Activated CD4-positive, alpha-beta memory T cell treated with anti-CD3 and anti-CD28 coated beads for 36 hours (primary cell): ENCODE measurements around the gene SGCG. TPM values are rescaled to one million over a fixed set of nuclear protein-coding genes. Genes with fewer than 3 reads are reported as not detected.
A peak's percentile ranks its signal among the peaks of the same experiment; 100 is the strongest.

Experiments used
- CTCF ChIA-PET: fragments of 350-600 bp; sonication (Branson Sonifier 250); formaldehyde crosslinking; loops from one replicate; lab custom pipeline; 2021; ENCODE audit warnings: antibody characterized with exemption, inconsistent platforms; lab: Charles Lee
- POLR2A ChIA-PET: fragments of 350-600 bp; sonication (Branson Sonifier 250); formaldehyde crosslinking; loops from one replicate; lab custom pipeline; 2021; ENCODE audit warnings: antibody characterized with exemption; lab: Charles Lee
- DNase-seq: peaks from one replicate; pipeline ENCODE4 v3.0.0-alpha.2; 2020
- H3K27ac Mint-ChIP-seq: one replicate; pipeline ENCODE4 v1.8.0; 2021; ENCODE audit warnings: mixed read lengths
- H3K27me3 Mint-ChIP-seq: one replicate; pipeline ENCODE4 v1.8.0; 2021; ENCODE audit warnings: mixed read lengths
- H3K36me3 Mint-ChIP-seq: one replicate; pipeline ENCODE4 v1.8.0; 2021; ENCODE audit warnings: mixed read lengths
- H3K4me1 Mint-ChIP-seq: one replicate; pipeline ENCODE4 v1.8.0; 2021; ENCODE audit warnings: low read depth, mixed read lengths
- H3K4me3 Mint-ChIP-seq: one replicate; pipeline ENCODE4 v1.8.0; 2021; ENCODE audit warnings: mild to moderate bottlenecking, mixed read lengths
- H3K9me3 Mint-ChIP-seq: one replicate; pipeline ENCODE4 v1.8.0; 2021; ENCODE audit warnings: mixed read lengths
- intact Hi-C: fragments of 100-400 bp; cut with micrococcal nuclease; formaldehyde crosslinking; loops from one replicate; pipeline ENCODE4 v1.15.1; 2023
- total RNA-seq, 2 experiments: library from RNA; stranded (reverse); gene quantifications; one replicate each; pipeline ENCODE4 v1.2.3, GENCODE V29; 2021

The SGCG gene
- total RNA-seq, 2 experiments from 2014 or later = not detected

- H3K9me3 Mint-ChIP-seq = no peaks in the 10 kb centered on the region
- DNase-seq = no peak
- H3K27ac Mint-ChIP-seq = no peak overlapping the region
- ChIA-PET CTCF (no interaction called here), POLR2A (no interaction called here)
- no peaks in the 10 kb centered on the region for H3K27me3 Mint-ChIP-seq
- peaks cover 13% of the 10 kb centered on the region for H3K4me1 Mint-ChIP-seq
- H3K4me3 Mint-ChIP-seq = no peak overlapping the region
- peaks cover 77% of the 10 kb centered on the region for H3K36me3 Mint-ChIP-seq
- intact Hi-C loops = no loop called here
These were observed 168.6 kb downstream of the SGCG start for GRCh38 chr13:23349161-23349897.

- ChIA-PET CTCF (no interaction called here), POLR2A (no interaction called here)
- Mint-ChIP-seq H3K4me3 (no peak overlapping the region), H3K9me3 (no peaks in the 10 kb centered on the region), H3K27ac (no peak overlapping the region), H3K36me3 (peaks cover 75% of the 10 kb centered on the region), H3K27me3 (no peaks in the 10 kb centered on the region), H3K4me1 (peaks cover 13% of the 10 kb centered on the region)
- intact Hi-C loops = no loop called here
- DNase-seq = no peak
These were observed 169.2 kb downstream of the SGCG start for GRCh38 chr13:23350009-23350408.

GRCh38 chr13:23352161-23352560 is 171.4 kb downstream of the SGCG start:
- Mint-ChIP-seq H3K4me1 (peaks cover 13% of the 10 kb centered on the region), H3K27ac (no peak overlapping the region), H3K36me3 (peaks cover 72% of the 10 kb centered on the region), H3K27me3 (no peaks in the 10 kb centered on the region), H3K4me3 (no peak overlapping the region), H3K9me3 (no peaks in the 10 kb centered on the region)
- ChIA-PET POLR2A (no interaction called here), CTCF (no interaction called here)
- intact Hi-C loops = no loop called here
- no peak for DNase-seq

GRCh38 chr13:23354520-23354919 is 173.7 kb downstream of the SGCG start:
- no peak for DNase-seq
- Mint-ChIP-seq H3K27ac (no peak overlapping the region), H3K4me1 (peaks cover 13% of the 10 kb centered on the region), H3K27me3 (no peaks in the 10 kb centered on the region), H3K4me3 (no peak overlapping the region), H3K9me3 (no peaks in the 10 kb centered on the region), H3K36me3 (peaks cover 57% of the 10 kb centered on the region)
- CTCF ChIA-PET = interaction anchor here (0.5 to 1.3 kb wide), 2 partner anchors 17 to 1068 kb away, joined by 3 read pairs; no protein-coding TSS in a partner anchor
- POLR2A ChIA-PET = interaction anchor here (0.7 kb wide), 1 partner anchor 14 kb away, joined by 3 read pairs; no protein-coding TSS in a partner anchor
- intact Hi-C loops = no loop called here

GRCh38 chr13:23356368-23356767 is 175.6 kb downstream of the SGCG start:
- Mint-ChIP-seq H3K36me3 (peaks cover 49% of the 10 kb centered on the region), H3K27ac (no peak overlapping the region), H3K4me1 (peaks cover 10% of the 10 kb centered on the region), H3K9me3 (no peaks in the 10 kb centered on the region), H3K4me3 (no peak overlapping the region), H3K27me3 (no peaks in the 10 kb centered on the region)
- intact Hi-C loops = no loop called here
- ChIA-PET POLR2A (no interaction called here), CTCF (no interaction called here)
- DNase-seq = no peak

GRCh38 chr13:23357349-23357748 is 176.6 kb downstream of the SGCG start:
- no peaks in the 10 kb centered on the region for H3K27me3 Mint-ChIP-seq
- ChIA-PET CTCF (no interaction called here), POLR2A (no interaction called here)
- no peak overlapping the region for H3K27ac Mint-ChIP-seq
- H3K36me3 Mint-ChIP-seq = peaks cover 46% of the 10 kb centered on the region
- no peaks in the 10 kb centered on the region for H3K9me3 Mint-ChIP-seq
- peaks cover 7% of the 10 kb centered on the region for H3K4me1 Mint-ChIP-seq
- no peak for DNase-seq
- intact Hi-C loops = no loop called here
- H3K4me3 Mint-ChIP-seq = no peak overlapping the region

- CTCF ChIA-PET = no interaction called here
- Mint-ChIP-seq H3K4me1 (no peaks in the 10 kb centered on the region), H3K27me3 (no peaks in the 10 kb centered on the region), H3K4me3 (no peak overlapping the region), H3K27ac (no peak overlapping the region), H3K36me3 (peaks cover 51% of the 10 kb centered on the region), H3K9me3 (no peaks in the 10 kb centered on the region)
- no peak for DNase-seq
- POLR2A ChIA-PET = no interaction called here
- intact Hi-C loops = no loop called here
These were observed 179.1 kb downstream of the SGCG start for GRCh38 chr13:23359882-23360281.

GRCh38 chr13:23365652-23366051 is 184.9 kb downstream of the SGCG start:
- H3K27me3 Mint-ChIP-seq = no peaks in the 10 kb centered on the region
- intact Hi-C loops = no loop called here
- CTCF ChIA-PET = no interaction called here
- H3K4me1 Mint-ChIP-seq = no peaks in the 10 kb centered on the region
- no peak overlapping the region for H3K4me3 Mint-ChIP-seq
- POLR2A ChIA-PET = no interaction called here
- no peak overlapping the region for H3K27ac Mint-ChIP-seq
- no peak for DNase-seq
- peaks cover 63% of the 10 kb centered on the region for H3K36me3 Mint-ChIP-seq
- no peaks in the 10 kb centered on the region for H3K9me3 Mint-ChIP-seq

GRCh38 chr13:23367907-23368306 is 187.1 kb downstream of the SGCG start:
- intact Hi-C loops = no loop called here
- Mint-ChIP-seq H3K27ac (no peak overlapping the region), H3K9me3 (no peaks in the 10 kb centered on the region), H3K4me3 (no peak overlapping the region), H3K4me1 (peaks cover 12% of the 10 kb centered on the region), H3K27me3 (no peaks in the 10 kb centered on the region), H3K36me3 (peaks cover 71% of the 10 kb centered on the region)
- DNase-seq = no peak
- ChIA-PET CTCF (no interaction called here), POLR2A (interaction anchor here (1.6 kb wide), 1 partner anchor 13 kb away, joined by 3 read pairs; no protein-coding TSS in a partner anchor)

GRCh38 chr13:23372264-23372906 is 191.6 kb downstream of the SGCG start:
- no peak for DNase-seq
- Mint-ChIP-seq H3K36me3 (peaks cover 42% of the 10 kb centered on the region), H3K4me1 (peaks cover 40% of the 10 kb centered on the region), H3K9me3 (no peaks in the 10 kb centered on the region), H3K4me3 (peak overlapping the region; percentile 21), H3K27ac (no peak overlapping the region), H3K27me3 (no peaks in the 10 kb centered on the region)
- CTCF ChIA-PET = no interaction called here
- intact Hi-C loops = loop anchor here (10.0 kb wide), 2 partner anchors 422 to 1768 kb away; partner anchors contain the start of gene MICU2
- POLR2A ChIA-PET = no interaction called here
